ENCODE measurements around the gene TRMT2B.

- TF ChIP-seq ZNF626 (tag by site-specific recombination; IDR thresholded peaks at IDR 0.05) (no peak), INSM2 (tag by site-specific recombination; IDR thresholded peaks at IDR 0.05) (no peak), ZBTB26 (tag by site-specific recombination; optimal IDR thresholded peaks at IDR 0.05) (no peak), ELK4 (IDR thresholded peaks at IDR 0.05; ENCODE audit: borderline replicate concordance, low read depth, low read length) (no peak), REPIN1 (tag by site-specific recombination; IDR thresholded peaks at IDR 0.05; ENCODE audit: low read depth) (no peak), CTCF (tag by site-specific recombination; IDR thresholded peaks at IDR 0.05) (no peak), YY1 (tag by site-specific recombination; IDR thresholded peaks at IDR 0.05) (no peak), ZNF501 (tag by site-specific recombination; IDR thresholded peaks at IDR 0.05) (no peak), ZBTB6 (tag by site-specific recombination; IDR thresholded peaks at IDR 0.05) (no peak), ZNF133 (tag by site-specific recombination; IDR thresholded peaks at IDR 0.05) (no peak), ZNF747 (tag by site-specific recombination; IDR thresholded peaks at IDR 0.05) (no peak)
These were observed 760 bp downstream of the TRMT2B start for GRCh38 chrX:101051153-101051548.

Measured in HEK293 (cell line).